Right lobe of liver (tissue), 6 donors: ENCODE measurements around the gene SC5D. TPM values are rescaled to one million over a fixed set of nuclear protein-coding genes. Genes with fewer than 3 reads are reported as not detected.

ENCODE experiments used
- ATAC-seq, 4 donors: fragments of 200-7000 bp; cut with Tn5 transposase; one replicate each; pipeline ENCODE4 v1.9.1; 2020; ENCODE audit warnings: mild to moderate bottlenecking in 4 of 4, moderate library complexity in 4 of 4
- DNase-seq, 3 donors: peaks; one replicate each; pipeline ENCODE4 v3.0.0-alpha.2; 2020
- H3K27ac ChIP-seq, 3 donors: fragments of 200-600 bp; one replicate each; pipeline ENCODE4 v1.8.0; 2022
- H3K27me3 ChIP-seq, 2 donors: fragments of 200-600 bp; one replicate each; pipeline ENCODE4 v1.8.0; 2022
- H3K36me3 ChIP-seq, 4 donors: fragments of 200-600 bp; sonication (generic) in 1 of 4; one replicate each; pipeline versions ENCODE4 v1.5.1 to v1.8.0; 2017 to 2022; ENCODE audit warnings: control low read depth in 1 of 4
- H3K4me1 ChIP-seq, 4 donors: fragments of 200-600 bp; sonication (generic) in 1 of 4; one replicate each; pipeline versions ENCODE4 v1.5.1 to v1.8.0; 2017 to 2022; ENCODE audit warnings: control low read depth in 1 of 4
- H3K4me3 ChIP-seq, 3 donors: fragments of 200-600 bp; one replicate each; pipeline ENCODE4 v1.8.0; 2022
- H3K9me3 ChIP-seq, 4 donors: fragments of 200-600 bp; sonication (generic) in 1 of 4; one replicate each; pipeline versions ENCODE4 v1.5.1 to v1.8.0; 2017 to 2022; ENCODE audit warnings: control low read depth in 1 of 4
- POLR2A ChIP-seq: fragments of 450-650 bp; IDR thresholded peaks from one replicate; pipeline ENCODE4 v1.6.1; 2017; ENCODE audit warnings: antibody characterized with exemption, mild to moderate bottlenecking
- WGBS: methylation state at CpG from one replicate; pipeline ENCODE4 v1.1.6; 2018; ENCODE audit warnings: low coverage, low lambda C conversion rate; ENCODE audit not compliant: insufficient coverage; ENCODE audit errors: missing lambda C conversion rate; 5-methylcytosine and 5-hydroxymethylcytosine counted together
- intact Hi-C, 2 donors: fragments of 100-400 bp; cut with DNase I; formaldehyde crosslinking; loops; one replicate each; pipeline versions ENCODE4 v1.11.2 to v1.14.1; 2022
- total RNA-seq, 6 experiments: library from RNA; depleted of rRNA in 2 of 6; stranded (reverse); fragments of >200 nt in 2 of 6; fragmentation: NEBNext Ultra II Directional in 3 of 6; extraction: Animal tissue kit (Norgen Biotek cat#: 25700) in 3 of 6; gene quantifications; one replicate each; pipeline versions ENCODE4 v1.1.0 to v1.2.4, GENCODE V29; 2016 to 2023
- TF ChIP-seq, protein P1 (sequence below), 4 donors: fragments of 200-600 bp in 3 of 4; fragments of 450-650 bp in 1 of 4; IDR thresholded peaks; one replicate each; pipeline versions ENCODE4 v1.5.1 to v1.8.0; 2016 to 2022; ENCODE audit warnings: antibody characterized with exemption in 4 of 4, mild to moderate bottlenecking in 2 of 4
- donor health status: DM: no; HTN: yes; CAD: no.
- donor health status: DM: no; HTN: no; CAD: no.
- donor health status: DM: no; HTN: no; CAD: no.
- donor health status: DM: no; HTN: yes; CAD: no.
- donor health status: DM: no; HTN: yes; CAD: no.

SC5D gene
- total RNA-seq, 6 experiments from 2014 or later: 58.9 to 126 (median 82.1) TPM

GRCh38 chr11:121270001-121270678, 22.4 kb upstream of the SC5D start:
- no peaks in the 10 kb centered on the region for H3K9me3 ChIP-seq
- no peaks in the 10 kb centered on the region for H3K36me3 ChIP-seq
- H3K27me3 ChIP-seq: no peaks in the 10 kb centered on the region
- 46% methylated on average over 7 of the region's 7 CpGs for WGBS
- no peak overlapping the region for H3K4me3 ChIP-seq
- DNase-seq: no peak
- H3K27ac ChIP-seq: no peak overlapping the region
- ATAC-seq: no peak
- no peak for TF ChIP-seq POLR2A
- TF ChIP-seq, protein P1, sequence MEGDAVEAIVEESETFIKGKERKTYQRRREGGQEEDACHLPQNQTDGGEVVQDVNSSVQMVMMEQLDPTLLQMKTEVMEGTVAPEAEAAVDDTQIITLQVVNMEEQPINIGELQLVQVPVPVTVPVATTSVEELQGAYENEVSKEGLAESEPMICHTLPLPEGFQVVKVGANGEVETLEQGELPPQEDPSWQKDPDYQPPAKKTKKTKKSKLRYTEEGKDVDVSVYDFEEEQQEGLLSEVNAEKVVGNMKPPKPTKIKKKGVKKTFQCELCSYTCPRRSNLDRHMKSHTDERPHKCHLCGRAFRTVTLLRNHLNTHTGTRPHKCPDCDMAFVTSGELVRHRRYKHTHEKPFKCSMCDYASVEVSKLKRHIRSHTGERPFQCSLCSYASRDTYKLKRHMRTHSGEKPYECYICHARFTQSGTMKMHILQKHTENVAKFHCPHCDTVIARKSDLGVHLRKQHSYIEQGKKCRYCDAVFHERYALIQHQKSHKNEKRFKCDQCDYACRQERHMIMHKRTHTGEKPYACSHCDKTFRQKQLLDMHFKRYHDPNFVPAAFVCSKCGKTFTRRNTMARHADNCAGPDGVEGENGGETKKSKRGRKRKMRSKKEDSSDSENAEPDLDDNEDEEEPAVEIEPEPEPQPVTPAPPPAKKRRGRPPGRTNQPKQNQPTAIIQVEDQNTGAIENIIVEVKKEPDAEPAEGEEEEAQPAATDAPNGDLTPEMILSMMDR (IDR thresholded peaks at IDR 0.05): no peak
- no peaks in the 10 kb centered on the region for H3K4me1 ChIP-seq
- intact Hi-C loops: no loop called here

DNA sequence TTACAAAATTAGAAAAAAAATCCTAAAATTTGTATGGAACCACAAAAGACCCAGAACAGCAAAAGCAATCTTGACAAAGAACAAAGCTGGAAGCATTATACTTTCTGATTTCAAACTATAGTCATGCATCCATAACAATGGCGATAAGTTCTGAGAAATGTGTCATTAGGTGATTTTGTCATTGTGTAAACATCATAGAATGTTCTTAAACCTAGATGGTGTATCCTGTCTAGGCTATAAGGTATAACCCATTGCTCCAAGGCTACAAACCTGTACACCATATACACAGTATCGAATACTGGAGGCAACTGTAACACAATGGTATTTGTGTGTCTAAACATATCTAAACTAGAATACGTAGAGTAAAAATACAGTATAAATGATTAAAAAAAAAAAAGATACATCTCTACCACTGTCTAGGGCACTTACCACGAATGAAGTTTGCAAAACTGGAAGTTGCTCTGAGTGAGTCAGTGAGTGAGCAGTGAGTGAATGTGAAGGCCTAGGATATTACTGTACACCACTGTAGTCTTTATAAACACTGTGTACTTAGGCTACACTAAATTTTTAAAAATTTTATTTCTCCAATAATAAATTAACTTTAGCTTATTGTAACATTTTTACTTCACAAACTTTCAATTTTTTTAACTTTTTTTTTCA, 18.1 kb upstream of the SC5D start:
- 78% methylated on average over 4 of the region's 4 CpGs for WGBS
- intact Hi-C loops: no loop called here
- H3K4me3 ChIP-seq: no peak overlapping the region
- H3K27ac ChIP-seq: no peak overlapping the region
- no peaks in the 10 kb centered on the region for H3K27me3 ChIP-seq
- H3K36me3 ChIP-seq: no peaks in the 10 kb centered on the region
- ATAC-seq: no peak
- H3K9me3 ChIP-seq: no peaks in the 10 kb centered on the region
- TF ChIP-seq, protein P1 (IDR thresholded peaks at IDR 0.05): no peak
- TF ChIP-seq POLR2A: no peak
- no peak for DNase-seq
- H3K4me1 ChIP-seq: no peaks in the 10 kb centered on the region

- Histone ChIP-seq H3K4me1 (no peaks in the 10 kb centered on the region), H3K4me3 (no peak overlapping the region), H3K27ac (no peak overlapping the region), H3K36me3 (no peaks in the 10 kb centered on the region), H3K9me3 (no peaks in the 10 kb centered on the region), H3K27me3 (no peaks in the 10 kb centered on the region)
- 100% methylated on average over 3 of the region's 5 CpGs for WGBS
- DNase-seq (no peak), ATAC-seq (no peak)
- intact Hi-C loops: no loop called here
- no peak for TF ChIP-seq POLR2A
- TF ChIP-seq, protein P1 (IDR thresholded peaks at IDR 0.05): no peak
These were observed 10.9 kb upstream of the SC5D start for GRCh38 chr11:121281698-121282097.

DNA sequence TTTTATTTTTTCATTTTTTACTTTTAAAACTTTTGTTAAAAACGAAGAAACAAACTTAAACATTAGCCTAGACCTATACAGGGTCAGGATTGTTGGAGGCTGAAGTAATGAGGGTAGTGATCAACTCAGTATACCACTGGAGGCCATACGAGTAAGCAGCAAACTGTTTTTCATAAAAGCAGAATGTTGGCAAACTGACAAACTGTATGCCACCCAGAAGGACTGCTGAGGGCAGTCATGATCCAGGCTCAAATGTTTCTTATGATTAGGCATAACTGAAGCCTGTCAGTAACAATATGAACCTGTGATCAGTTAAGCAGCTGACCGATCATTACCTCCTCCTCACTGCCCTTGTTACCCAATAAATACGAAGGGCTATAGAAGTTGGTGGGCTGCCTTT, 10.2 kb upstream of the SC5D start:
- no peak for TF ChIP-seq POLR2A
- TF ChIP-seq, protein P1 (IDR thresholded peaks at IDR 0.05): no peak
- H3K27me3 ChIP-seq: no peaks in the 10 kb centered on the region
- ATAC-seq (no peak), DNase-seq (no peak)
- no peaks in the 10 kb centered on the region for H3K4me1 ChIP-seq
- intact Hi-C loops: no loop called here
- H3K36me3 ChIP-seq: no peaks in the 10 kb centered on the region
- H3K4me3 ChIP-seq: no peak overlapping the region
- H3K27ac ChIP-seq: no peak overlapping the region
- H3K9me3 ChIP-seq: no peaks in the 10 kb centered on the region
- 54% methylated on average over 4 of the region's 4 CpGs for WGBS
